GM18498 (cell line): Measurements from ENCODE around the gene URM1.
A peak's percentile ranks its signal among the peaks of the same experiment; 100 is the strongest.
"Not testable (repeated sequence)": the region's sequence is repeated elsewhere in the genome, so short reads cannot be mapped to it uniquely, and the experiment has no call there.

Source experiments
- ATAC-seq: cut with Tn5 transposase; IDR thresholded peaks from one replicate; pipeline ENCODE4 v1.9.1; 2021; ENCODE audit warnings: mild to moderate bottlenecking, moderate library complexity; ENCODE audit not compliant: unreplicated experiment

The URM1 gene

GRCh38 chr9:128370752-128371629 is at the start of gene URM1:
Gene URM1 (plus strand): TSS chr9:128371374. CDS start chr9:128371381, 7 bp downstream.
- peak; percentile 90 for ATAC-seq

- peak; percentile 12 for ATAC-seq
Measured at GRCh38 chr9:128321879-128322403, 49.2 kb upstream of the URM1 start.

GRCh38 chr9:128322404-128323211 is 48.6 kb upstream of the URM1 start, which contains the start of the genes COQ4 and TRUB2:
Gene COQ4 (plus strand): TSS chr9:128322839. CDS start chr9:128322859, 20 bp downstream.
Gene TRUB2 (minus strand): TSS chr9:128322447. CDS start chr9:128322408, 39 bp downstream.
- peak; percentile 83 for ATAC-seq

- no peak for ATAC-seq
Measured at GRCh38 chr9:128323212-128323730, 47.9 kb upstream of the URM1 start.

GRCh38 chr9:128323791-128324190 is 47.4 kb upstream of the URM1 start:
- no peak for ATAC-seq

- ATAC-seq: no peak
Measured at GRCh38 chr9:128324401-128324800, 46.8 kb upstream of the URM1 start.

- ATAC-seq: no peak
Measured at GRCh38 chr9:128325629-128326028, 45.5 kb upstream of the URM1 start.

- ATAC-seq: no peak
Measured at GRCh38 chr9:128333451-128333869, 37.7 kb upstream of the URM1 start.

- no peak for ATAC-seq
Measured at GRCh38 chr9:128335161-128335560, 36.0 kb upstream of the URM1 start.

- no peak for ATAC-seq
Measured at GRCh38 chr9:128335914-128336313, 35.3 kb upstream of the URM1 start.

- ATAC-seq: no peak
Measured at GRCh38 chr9:128337936-128338335, 33.2 kb upstream of the URM1 start.

- not testable (repeated sequence) for ATAC-seq
Measured at GRCh38 chr9:128338852-128339614, 32.1 kb upstream of the URM1 start.

- peak; percentile 86 for ATAC-seq
Measured at GRCh38 chr9:128339761-128340690, 31.1 kb upstream of the URM1 start, which contains the start of gene SLC27A4. Gene SLC27A4 (plus strand): TSS chr9:128340527. CDS start chr9:128343133, 2,606 bp downstream.

- ATAC-seq: peak; percentile 43
Measured at GRCh38 chr9:128340691-128341434, 30.3 kb upstream of the URM1 start.

- peak; percentile 40 for ATAC-seq
Measured at GRCh38 chr9:128341435-128341849, 29.7 kb upstream of the URM1 start.

GRCh38 chr9:128342971-128343680 is 28.0 kb upstream of the URM1 start:
- ATAC-seq: no peak

GRCh38 chr9:128343855-128344254 is 27.3 kb upstream of the URM1 start:
- no peak for ATAC-seq
